A172 (cell line): ENCODE data around the gene CALML6. TPM values are rescaled to one million over a fixed set of nuclear protein-coding genes. Genes with fewer than 3 reads are reported as not detected.
"Not testable (repeated sequence)": the region's sequence is repeated elsewhere in the genome, so short reads cannot be mapped to it uniquely, and the experiment has no call there.

Source experiments
- DNase-seq: peaks from one replicate; pipeline ENCODE4 v3.0.0-alpha.2; 2015; ENCODE audit warnings: low spot score
- total RNA-seq: library from RNA; depleted of rRNA; stranded (reverse); fragments of >200 nt; shearing (Covaris generic); gene quantifications from 2 replicates; pipeline ENCODE4 v1.2.3, GENCODE V29; 2014

The CALML6 gene
- total RNA-seq, 1 experiment from 2014 or later: not detected

DNA sequence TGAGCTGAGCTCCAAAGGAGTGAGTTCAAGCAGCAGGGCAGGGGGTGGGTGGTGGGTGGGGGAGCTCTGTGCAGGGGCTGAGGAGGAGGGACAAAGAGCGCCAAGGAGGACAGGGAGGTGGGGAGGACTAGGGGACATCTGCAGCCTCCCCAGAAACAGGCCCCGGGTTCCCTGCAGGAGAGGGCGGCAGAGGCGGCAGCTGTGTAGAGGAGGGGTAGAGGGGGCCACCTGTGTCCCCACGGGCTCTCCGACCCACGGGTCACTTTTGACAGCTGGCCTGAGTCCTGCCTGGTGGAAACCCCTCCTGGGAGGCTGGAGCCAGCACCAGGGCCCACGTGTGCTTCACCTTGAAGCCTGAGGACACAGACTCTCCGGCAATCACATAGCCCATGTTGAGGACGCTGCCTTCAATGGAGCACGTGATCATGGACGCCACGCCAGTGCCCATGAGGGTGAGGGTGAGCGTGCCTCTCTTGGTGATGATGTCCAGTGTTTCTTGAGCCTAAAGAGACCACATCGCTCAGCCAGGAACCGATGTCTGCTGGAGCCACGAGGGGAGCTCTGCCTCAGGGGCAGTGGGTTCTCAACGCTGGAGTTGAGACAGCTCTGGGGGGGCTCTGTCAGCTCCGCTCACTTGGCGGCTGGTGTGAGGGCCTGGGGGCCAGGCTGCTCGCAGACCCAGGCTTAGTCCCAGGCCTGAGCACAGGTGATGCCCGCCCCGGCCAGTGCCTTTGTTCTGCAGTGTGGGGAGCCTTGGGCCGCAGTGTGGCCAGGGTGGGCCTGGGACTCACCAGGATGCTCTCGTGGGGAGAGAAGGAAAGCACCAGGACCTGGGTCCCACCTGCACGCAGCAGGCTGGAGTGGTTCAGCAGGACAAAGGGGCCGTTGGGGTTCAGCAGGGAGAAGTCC is 10.6 kb downstream of the CALML6 start:
- DNase-seq: no peak

DNA sequence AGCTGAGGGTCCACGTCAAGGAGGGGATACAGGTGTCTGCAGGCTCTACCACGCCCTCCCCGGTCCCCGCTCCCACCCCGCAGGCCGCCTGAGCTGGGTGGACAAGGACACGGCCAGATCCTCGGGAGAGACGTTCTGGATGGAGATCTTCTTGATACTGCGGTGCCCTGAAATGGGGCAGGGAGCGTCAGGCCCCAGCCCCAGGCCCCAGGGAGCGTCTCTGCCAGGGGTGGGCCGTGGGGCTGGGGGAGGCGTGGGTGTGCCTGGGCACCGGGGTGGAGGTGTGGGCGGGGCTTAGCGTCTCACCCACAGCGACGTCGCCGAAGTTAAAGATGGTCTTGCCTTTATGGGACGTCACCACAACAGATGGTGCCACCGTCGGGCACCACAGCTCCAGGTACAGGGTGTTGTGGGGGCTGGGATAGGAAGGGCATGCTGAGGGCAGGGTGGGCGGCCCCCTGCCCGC is 11.3 kb downstream of the CALML6 start:
- DNase-seq: no peak

- DNase-seq: no peak
These were observed 12.0 kb downstream of the CALML6 start for GRCh38 chr1:1926886-1927660.

DNA sequence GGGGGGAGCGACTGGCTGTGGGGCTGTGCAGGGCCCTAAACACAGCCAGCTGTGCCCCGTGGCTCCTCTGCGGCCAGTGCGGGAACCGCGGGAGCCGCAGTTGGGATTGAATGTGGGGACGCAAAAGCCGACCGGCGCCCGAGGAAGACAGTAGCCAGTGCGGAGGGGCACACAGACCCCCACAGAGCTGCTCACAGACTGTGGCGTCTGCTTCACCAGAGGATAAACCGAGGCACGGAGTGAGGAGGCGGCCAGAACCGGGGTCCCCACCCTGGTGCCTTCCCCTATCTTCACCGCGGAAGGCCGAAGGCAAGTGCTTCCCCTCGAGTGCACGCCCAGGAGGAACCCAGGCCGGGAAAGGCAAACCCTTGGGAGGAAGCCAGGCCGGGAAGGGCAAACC is 12.7 kb downstream of the CALML6 start:
- no peak for DNase-seq

- no peak for DNase-seq
These were observed 13.4 kb downstream of the CALML6 start for GRCh38 chr1:1928231-1929101.

DNA sequence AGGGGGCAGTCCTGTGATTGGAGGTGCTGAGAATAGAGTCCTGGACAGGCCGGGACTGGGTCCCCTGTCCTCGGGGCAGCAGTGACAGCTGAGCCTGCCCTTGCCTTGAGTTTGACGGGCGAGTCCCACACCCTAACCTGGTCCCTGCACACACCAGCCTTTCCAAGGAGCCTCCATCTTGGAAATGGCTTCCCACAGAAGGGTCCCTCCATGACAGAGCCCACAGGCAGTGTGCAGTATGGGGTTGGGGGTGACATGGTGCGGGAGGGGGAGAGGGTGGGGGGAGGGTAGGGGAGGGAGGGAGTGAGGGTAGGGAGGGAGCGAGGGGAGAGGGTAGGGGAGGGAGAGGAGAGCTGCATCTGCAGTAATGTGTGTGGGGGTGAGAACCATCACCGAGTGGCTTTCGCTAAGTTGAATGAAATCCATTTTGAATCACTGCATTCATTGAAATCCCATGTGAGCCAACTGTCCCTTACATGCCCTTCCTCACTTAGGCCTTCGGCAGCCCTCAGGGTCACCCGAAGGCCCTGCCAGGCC is 14.1 kb downstream of the CALML6 start:
- no peak for DNase-seq

DNA sequence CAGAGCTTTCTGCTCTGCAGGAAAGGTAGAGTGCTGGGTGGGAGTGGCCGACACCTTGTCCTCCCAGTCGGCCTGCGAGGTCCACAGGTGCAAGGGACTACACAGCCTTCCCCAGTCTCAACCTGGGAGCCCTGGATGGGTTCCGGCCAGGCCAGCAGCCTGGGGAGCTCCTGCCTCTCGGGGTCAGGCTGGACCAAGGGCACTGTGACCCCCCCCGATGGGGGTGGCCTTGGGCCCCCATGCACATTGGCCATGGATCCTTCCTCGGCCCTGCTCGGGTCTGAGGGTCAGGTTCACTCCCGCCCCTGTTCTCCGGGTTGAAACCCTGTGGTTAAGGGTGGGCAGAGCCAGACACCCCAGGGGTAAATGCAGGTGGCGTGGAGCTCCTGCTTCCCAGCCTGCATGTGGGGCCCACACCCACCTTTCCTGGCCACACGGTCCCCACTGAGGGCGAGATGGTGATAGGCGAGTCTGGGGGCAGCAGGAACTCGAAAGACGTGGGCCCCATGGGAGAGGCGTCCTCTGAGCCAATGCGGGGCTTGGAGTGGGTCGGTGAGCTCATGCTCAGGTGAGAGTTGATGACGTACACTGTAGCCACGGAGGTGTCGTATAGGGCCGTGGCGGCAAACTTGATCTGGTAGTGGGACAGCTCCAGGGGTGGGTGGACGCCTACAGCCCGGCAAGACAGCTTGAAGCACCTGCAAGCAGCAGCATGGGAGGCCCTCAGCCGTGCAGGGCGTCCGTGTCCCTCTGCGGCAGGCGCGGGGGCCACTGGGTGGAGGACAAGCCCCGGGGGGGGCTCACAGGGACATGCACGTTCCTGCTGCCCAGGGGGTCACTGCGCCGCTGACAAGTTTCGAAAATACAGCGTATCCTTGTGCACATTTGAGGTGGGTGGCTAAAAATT is 14.8 kb downstream of the CALML6 start:
- DNase-seq: no peak

GRCh38 chr1:1934848-1935247 is 19.8 kb downstream of the CALML6 start:
- DNase-seq: not testable (repeated sequence)

- no peak for DNase-seq
These were observed 22.0 kb downstream of the CALML6 start for GRCh38 chr1:1937061-1937460.

GRCh38 chr1:1937549-1938275 is 22.7 kb downstream of the CALML6 start:
- DNase-seq: no peak

- no peak for DNase-seq
These were observed 23.2 kb downstream of the CALML6 start for GRCh38 chr1:1938276-1938573.

DNA sequence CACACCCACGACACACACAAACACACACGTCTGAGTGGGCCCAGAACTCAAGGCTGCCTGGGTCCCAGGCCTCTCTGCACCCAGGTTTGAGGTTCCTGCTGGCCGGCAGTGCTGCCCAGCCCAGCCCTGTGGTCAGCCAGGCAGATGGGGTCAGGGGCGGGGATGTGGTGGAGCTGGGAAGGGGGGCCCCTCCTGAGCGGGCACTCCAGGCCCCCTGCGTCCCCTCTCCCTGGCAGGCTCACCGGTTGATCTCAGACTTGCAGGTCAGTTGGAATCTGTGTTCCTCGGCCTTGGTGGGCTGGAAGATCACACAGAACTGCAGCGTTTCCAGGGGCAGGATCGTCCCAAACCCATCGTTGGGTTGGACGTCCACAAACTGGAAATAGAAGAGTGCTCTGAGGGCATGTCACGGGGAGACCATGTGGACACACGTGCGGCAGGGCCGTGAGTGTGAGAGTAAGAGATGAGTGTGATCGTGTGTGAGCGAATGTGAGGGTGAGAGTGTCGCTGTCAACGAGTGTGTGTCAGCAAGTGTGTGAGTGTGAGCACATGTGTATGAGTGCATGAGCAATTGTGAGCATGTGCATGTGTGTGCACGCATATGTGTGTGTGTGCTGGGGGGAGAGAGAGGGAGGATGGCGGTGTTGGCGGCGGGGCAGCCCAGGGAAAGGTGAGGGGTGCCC is 23.7 kb downstream of the CALML6 start:
- no peak for DNase-seq

DNA sequence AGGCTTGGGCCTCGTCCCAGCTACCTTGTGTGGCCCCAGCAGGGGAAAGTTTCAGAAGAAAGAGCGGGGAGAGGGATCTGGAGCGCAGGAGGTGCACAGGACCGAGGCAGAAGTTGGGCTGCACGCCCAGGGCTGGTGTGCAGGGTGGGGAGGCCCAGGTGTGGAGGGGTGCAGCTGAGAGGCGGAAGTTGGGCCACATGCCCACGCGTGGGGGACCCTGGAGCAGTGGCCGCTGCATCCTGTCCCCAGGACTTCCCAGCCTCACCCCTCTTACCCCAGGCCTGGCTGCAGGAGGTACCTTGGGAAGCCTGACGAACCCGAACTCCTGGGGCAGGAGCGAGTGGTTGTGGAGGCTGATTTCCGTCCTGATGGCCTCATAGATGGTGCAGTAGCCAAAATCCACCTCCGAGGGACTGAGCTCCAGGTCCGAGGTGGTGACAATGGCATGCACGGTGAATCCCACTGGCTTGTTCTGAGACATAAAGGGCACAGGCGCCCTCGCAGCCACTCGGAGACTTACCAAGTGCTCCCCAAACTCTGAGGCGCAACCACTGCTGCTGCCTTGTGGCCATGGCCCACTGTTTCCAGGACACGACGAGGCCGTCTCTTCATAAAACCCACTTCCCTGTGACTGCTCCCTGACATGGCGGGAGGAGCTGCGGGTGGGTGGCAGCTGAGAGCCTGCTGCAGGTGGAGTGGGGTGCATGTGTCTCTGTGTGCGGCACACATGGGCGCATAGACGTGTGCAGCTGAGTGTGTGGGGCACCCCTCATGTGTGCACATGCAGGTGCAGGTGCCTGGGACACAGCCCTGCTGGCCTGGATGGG is 24.4 kb downstream of the CALML6 start:
- no peak for DNase-seq

DNA sequence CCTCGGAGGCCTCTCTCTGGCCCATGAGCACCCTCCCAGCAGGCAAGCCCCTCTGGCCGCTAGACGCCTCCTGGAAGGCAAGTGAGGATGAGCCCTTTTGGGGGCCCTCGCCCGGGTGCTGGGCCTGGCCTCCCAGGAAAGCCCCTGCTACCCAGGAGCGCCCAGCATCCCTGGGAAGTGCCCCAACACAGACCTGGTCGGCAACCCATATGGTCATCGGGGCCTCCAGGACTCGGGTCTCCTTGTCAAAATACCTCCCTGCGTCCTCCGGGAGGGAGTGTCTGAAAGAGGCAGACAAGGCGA is 25.0 kb downstream of the CALML6 start:
- no peak for DNase-seq

DNA sequence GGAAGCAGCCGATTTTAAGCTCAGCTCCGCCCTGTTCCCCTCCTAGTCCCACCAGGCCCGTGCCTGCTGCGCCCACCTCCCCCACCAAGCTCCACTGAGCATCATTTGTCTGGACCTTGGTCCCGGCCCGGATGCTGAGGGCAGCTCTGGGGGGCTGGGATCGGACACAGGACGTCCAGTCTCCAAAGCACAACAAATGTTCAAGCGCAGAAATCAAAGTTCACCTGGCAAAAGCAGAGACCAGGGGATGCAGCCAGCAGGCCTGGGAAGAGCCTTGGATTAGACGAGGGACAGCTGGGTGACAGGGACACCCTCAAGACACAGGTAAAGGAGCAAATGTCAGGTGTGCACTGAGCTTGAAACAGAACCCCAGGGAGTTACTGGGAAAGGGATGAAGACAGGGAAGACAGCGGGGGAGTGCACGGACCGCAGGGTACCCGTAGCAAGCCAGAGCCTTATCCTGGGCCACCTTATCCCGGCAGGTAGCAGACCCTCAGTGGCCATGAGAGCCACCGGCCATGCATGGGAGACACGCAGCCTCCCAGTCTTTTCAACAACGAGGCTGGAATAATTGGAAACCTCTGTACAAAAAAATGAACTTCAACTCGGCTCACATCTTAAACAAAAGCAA is 26.3 kb downstream of the CALML6 start:
- DNase-seq: no peak

DNA sequence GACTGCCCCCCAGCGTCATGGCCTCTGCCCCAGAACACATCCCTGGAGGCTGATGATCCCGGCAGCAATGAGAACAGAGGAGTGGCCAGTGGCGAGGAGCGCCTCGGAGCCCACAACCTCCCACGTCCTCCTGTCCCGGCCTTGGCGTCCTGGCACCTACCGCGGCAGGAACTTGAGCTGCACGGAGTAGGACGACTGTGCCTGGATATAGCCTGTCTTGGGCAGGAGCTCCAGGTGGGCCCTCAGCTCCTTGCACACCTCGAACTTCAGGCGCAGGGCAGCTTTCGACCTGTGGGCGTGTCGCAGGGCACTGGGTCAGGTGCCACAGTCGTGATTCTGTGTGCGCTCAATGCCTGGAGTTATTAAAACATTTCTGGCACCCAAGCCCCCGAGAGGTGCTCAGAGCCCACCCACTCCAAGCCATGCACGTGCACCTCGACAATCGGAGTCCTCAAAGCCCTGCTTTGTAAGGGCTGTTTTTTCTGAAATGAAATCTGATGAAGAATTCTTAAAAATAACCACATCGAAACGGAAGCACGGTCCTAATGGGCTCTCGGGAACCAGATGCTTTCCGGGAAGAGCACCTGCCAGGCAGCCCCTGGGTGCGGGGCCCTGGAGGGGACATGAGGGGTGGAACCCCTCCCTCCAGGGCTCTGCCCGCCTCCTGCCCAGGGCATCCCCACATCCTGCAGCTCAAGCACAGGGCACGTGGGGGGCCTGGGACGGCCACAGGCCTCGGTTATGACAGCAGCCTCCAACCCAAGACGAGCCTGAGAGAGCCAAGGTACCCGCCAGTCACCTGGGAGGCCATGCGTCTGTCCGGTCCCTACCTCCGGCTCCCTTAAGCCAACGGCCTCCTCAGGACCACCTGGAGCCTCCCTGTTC is 27.1 kb downstream of the CALML6 start:
- no peak for DNase-seq
